MM.1S (cell line): ENCODE data around the gene TERC.

Source experiments
- DNase-seq: peaks from one replicate; pipeline ENCODE4 v3.0.0-alpha.2; 2015
- H2AFZ ChIP-seq: fragments of 300-600 bp; sonication (generic); 2 replicates; pipeline ENCODE4 v1.6.0; 2016; ENCODE audit warnings: antibody characterized with exemption, low read length
- H3F3A ChIP-seq: fragments of 300-600 bp; sonication (generic); 2 replicates; pipeline ENCODE4 v1.6.1; 2016; ENCODE audit warnings: mild to moderate bottlenecking, antibody characterized with exemption, low read length, moderate library complexity, mixed read lengths; ENCODE audit not compliant: insufficient read depth
- H3K27ac ChIP-seq: fragments of 300-600 bp; sonication (generic); 2 replicates; pipeline ENCODE4 v1.5.1; 2016; ENCODE audit warnings: mild to moderate bottlenecking, low read length
- H3K27me3 ChIP-seq: fragments of 300-600 bp; sonication (generic); replicated peaks from 2 replicates; pipeline ENCODE4 v1.6.0; 2016; ENCODE audit warnings: low read length; ENCODE audit not compliant: insufficient read depth
- H3K36me3 ChIP-seq: fragments of 300-600 bp; sonication (generic); replicated peaks from 2 replicates; pipeline ENCODE4 v1.6.1; 2016; ENCODE audit warnings: mild to moderate bottlenecking, low read length, mixed read lengths; ENCODE audit not compliant: insufficient read depth
- H3K4me1 ChIP-seq: fragments of 300-600 bp; sonication (generic); 2 replicates; pipeline ENCODE4 v1.6.1; 2016; ENCODE audit warnings: low read length, mixed read lengths
- H3K4me2 ChIP-seq: fragments of 300-600 bp; sonication (generic); 2 replicates; pipeline ENCODE4 v1.6.0; 2016; ENCODE audit warnings: low read depth, low read length
- H3K4me3 ChIP-seq: fragments of 300-600 bp; sonication (generic); 2 replicates; pipeline ENCODE4 v1.5.1; 2016; ENCODE audit warnings: low read length, mixed read lengths
- H3K79me2 ChIP-seq: fragments of 300-600 bp; sonication (generic); 2 replicates; pipeline ENCODE4 v1.6.1; 2016; ENCODE audit warnings: mixed run types, low read length, mixed read lengths
- H3K9ac ChIP-seq: fragments of 300-600 bp; sonication (generic); 2 replicates; pipeline ENCODE4 v1.6.1; 2016; ENCODE audit warnings: low read length, mixed read lengths
- H3K9me2 ChIP-seq: fragments of 300-600 bp; sonication (generic); replicated peaks from 2 replicates; pipeline ENCODE4 v1.6.1; 2016; ENCODE audit warnings: mild to moderate bottlenecking, low read length, mixed read lengths; ENCODE audit not compliant: insufficient read depth
- H3K9me3 ChIP-seq: fragments of 300-600 bp; sonication (generic); replicated peaks from 2 replicates; pipeline ENCODE4 v1.6.1; 2016; ENCODE audit warnings: mild to moderate bottlenecking, low read length, mixed read lengths; ENCODE audit not compliant: insufficient read depth
- H4K20me1 ChIP-seq: fragments of 300-600 bp; sonication (generic); 2 replicates; pipeline ENCODE4 v1.6.1; 2016; ENCODE audit warnings: mild to moderate bottlenecking, low read length, moderate library complexity, mixed read lengths; ENCODE audit not compliant: insufficient read depth
- CTCF ChIP-seq: fragments of 300-600 bp; sonication (generic); IDR thresholded peaks from 2 replicates; pipeline ENCODE4 v1.5.1; 2016; ENCODE audit warnings: antibody characterized with exemption, low read length, mixed read lengths
- EZH2 ChIP-seq: fragments of 300-600 bp; sonication (generic); optimal IDR thresholded peaks from 2 replicates; pipeline ENCODE3; 2017; ENCODE audit warnings: low read depth, mild to moderate bottlenecking, antibody characterized with exemption, low read length, mixed read lengths
- EZH2phosphoT487 ChIP-seq: fragments of 300-600 bp; sonication (generic); IDR thresholded peaks from 2 replicates; pipeline ENCODE4 v1.6.1; 2018; ENCODE audit warnings: antibody characterized with exemption, low read length

TERC gene

GRCh38 chr3:169812332-169813235 is 47.7 kb upstream of the TERC start, which contains the start of the genes LRRC34 and LRRIQ4:
Gene LRRC34 (minus strand): TSS chr3:169812904. CDS start chr3:169812548, 356 bp downstream.
Gene LRRIQ4 (plus strand): TSS chr3:169812870. CDS start chr3:169821922, 9,052 bp downstream.
- Histone ChIP-seq H3K27ac (peak within 1 kb of the TSS; percentile 23; the same call in 1 of the 2 replicates), H3K79me2 (no peaks in the 10 kb centered on the region), H2AFZ (peak within 1 kb of the TSS; percentile 94), H3K4me3 (peak within 1 kb of the TSS; percentile 66), H3K9me2 (no peaks in the 10 kb centered on the region), H3K4me1 (no peaks in the 10 kb centered on the region), H3K36me3 (no peaks in the 10 kb centered on the region), H3K27me3 (no peaks in the 10 kb centered on the region), H4K20me1 (no peaks in the 10 kb centered on the region), H3F3A (peaks cover 10% of the 10 kb centered on the region; the same call in 1 of the 2 replicates), H3K9ac (peak within 1 kb of the TSS; percentile 56), H3K4me2 (peak within 1 kb of the TSS; percentile 93), H3K9me3 (0 out of 2 replicates have a peak, but pooled peaks cover 4% of the 10 kb centered on the region)
- peak; percentile 93 for DNase-seq
- TF ChIP-seq EZH2phosphoT487, result no peak
- no peak for TF ChIP-seq EZH2
- TF ChIP-seq CTCF, result no peak

- Histone ChIP-seq H3K9ac (peak overlapping the region; percentile 56; the same call in 1 of the 2 replicates), H2AFZ (peak overlapping the region; percentile 94), H3K4me3 (peak overlapping the region; percentile 66), H3K79me2 (no peaks in the 10 kb centered on the region), H4K20me1 (no peaks in the 10 kb centered on the region), H3F3A (peaks cover 10% of the 10 kb centered on the region; the same call in 1 of the 2 replicates), H3K9me3 (0 out of 2 replicates have a peak, but pooled peaks cover 4% of the 10 kb centered on the region), H3K27ac (no peak overlapping the region), H3K36me3 (no peaks in the 10 kb centered on the region), H3K4me2 (peak overlapping the region; percentile 93), H3K27me3 (no peaks in the 10 kb centered on the region), H3K4me1 (no peaks in the 10 kb centered on the region), H3K9me2 (no peaks in the 10 kb centered on the region)
- no peak for DNase-seq
- TF ChIP-seq CTCF (no peak), EZH2phosphoT487 (no peak), EZH2 (no peak)
Measured at GRCh38 chr3:169811631-169812331, 46.9 kb upstream of the TERC start.

- H3K9ac ChIP-seq, result no peak overlapping the region
- DNase-seq, result no peak
Measured at GRCh38 chr3:169809230-169809795, 44.5 kb upstream of the TERC start.

More at GRCh38 chr3:169809230-169809795, 44.5 kb upstream of the TERC start:
- H3K4me2 ChIP-seq, result no peak overlapping the region
- H3K36me3 ChIP-seq, result no peaks in the 10 kb centered on the region
- H3K79me2 ChIP-seq, result no peaks in the 10 kb centered on the region
- H3K9me2 ChIP-seq, result no peaks in the 10 kb centered on the region
- no peak overlapping the region for H2AFZ ChIP-seq
- TF ChIP-seq EZH2phosphoT487 (no peak), CTCF (no peak), EZH2 (no peak)
- H3K27me3 ChIP-seq, result no peaks in the 10 kb centered on the region
- peaks cover 10% of the 10 kb centered on the region; the same call in 1 of the 2 replicates for H3F3A ChIP-seq
- no peaks in the 10 kb centered on the region for H4K20me1 ChIP-seq
- no peaks in the 10 kb centered on the region for H3K4me1 ChIP-seq
- H3K4me3 ChIP-seq, result no peak overlapping the region
- H3K9me3 ChIP-seq, result no peaks in the 10 kb centered on the region
- no peak overlapping the region for H3K27ac ChIP-seq
